Hepatocyte (in vitro differentiated cells): Measurements from ENCODE around the gene SYT9. TPM values are rescaled to one million over a fixed set of nuclear protein-coding genes. Genes with fewer than 3 reads are reported as not detected.

Experiments used
- DNase-seq: peaks from one replicate; pipeline ENCODE4 v3.0.0-alpha.2; 2016; ENCODE audit warnings: low spot score
- H2AFZ ChIP-seq: fragments of 200-600 bp; sonication (generic); 2 replicates; pipeline ENCODE4 v1.6.0; 2016; ENCODE audit warnings: antibody characterized with exemption, mild to moderate bottlenecking
- H3K27ac ChIP-seq: fragments of 200-600 bp; sonication (generic); 2 replicates; pipeline ENCODE4 v1.5.1; 2016; ENCODE audit warnings: mild to moderate bottlenecking
- H3K27me3 ChIP-seq: fragments of 200-600 bp; sonication (generic); 2 replicates; pipeline ENCODE4 v1.6.1; 2016
- H3K36me3 ChIP-seq: fragments of 200-600 bp; sonication (generic); replicated peaks from 2 replicates; pipeline ENCODE4 v1.5.1; 2016; ENCODE audit warnings: low read depth; ENCODE audit not compliant: insufficient read depth
- H3K4me1 ChIP-seq: fragments of 200-600 bp; sonication (generic); 2 replicates; pipeline ENCODE4 v1.5.1; 2016; ENCODE audit warnings: mild to moderate bottlenecking, moderate library complexity; ENCODE audit not compliant: insufficient read depth
- H3K4me2 ChIP-seq: fragments of 200-600 bp; sonication (generic); 2 replicates; pipeline ENCODE4 v1.6.0; 2016
- H3K4me3 ChIP-seq: fragments of 200-600 bp; sonication (generic); 2 replicates; pipeline ENCODE4 v1.5.1; 2016; ENCODE audit warnings: mild to moderate bottlenecking
- H3K79me2 ChIP-seq: fragments of 200-600 bp; sonication (generic); 2 replicates; pipeline ENCODE4 v1.6.0; 2017; ENCODE audit warnings: mild to moderate bottlenecking
- H3K9me2 ChIP-seq: fragments of 200-600 bp; sonication (generic); replicated peaks from 2 replicates; pipeline ENCODE4 v1.6.0; 2017; ENCODE audit warnings: mild to moderate bottlenecking; ENCODE audit not compliant: insufficient read depth
- H3K9me3 ChIP-seq: fragments of 200-600 bp; sonication (generic); 2 replicates; pipeline ENCODE4 v1.5.1; 2016; ENCODE audit warnings: low read depth, mild to moderate bottlenecking
- H4K20me1 ChIP-seq: fragments of 200-600 bp; sonication (generic); 2 replicates; pipeline ENCODE4 v1.6.0; 2016; ENCODE audit warnings: mild to moderate bottlenecking; ENCODE audit not compliant: insufficient read depth, poor library complexity, severe bottlenecking
- CTCF ChIP-seq: fragments of 200-600 bp; sonication (generic); IDR thresholded peaks from 2 replicates; pipeline ENCODE4 v1.5.1; 2016; ENCODE audit warnings: antibody characterized with exemption, mild to moderate bottlenecking; ENCODE audit not compliant: poor library complexity
- EZH2 ChIP-seq: fragments of 200-600 bp; sonication (generic); IDR thresholded peaks from 2 replicates; pipeline ENCODE4 v1.6.1; 2016; ENCODE audit warnings: antibody characterized with exemption, mild to moderate bottlenecking, borderline replicate concordance
- EZH2phosphoT487 ChIP-seq: fragments of 200-600 bp; sonication (generic); IDR thresholded peaks from one replicate; pipeline ENCODE4 v1.6.1; 2018; ENCODE audit warnings: antibody characterized with exemption, mild to moderate bottlenecking, low read depth, moderate library complexity; ENCODE audit not compliant: unreplicated experiment, severe bottlenecking
- WGBS: methylation state at CpG from one replicate; pipeline ENCODE4 v1.1.6; 2016; ENCODE audit warnings: low lambda C conversion rate; ENCODE audit errors: missing lambda C conversion rate; 5-methylcytosine and 5-hydroxymethylcytosine counted together
- polyA plus RNA-seq: library from polyadenylated mRNA; unstranded; fragments of >200 nt; fragmentation: Nextera tagmentation; extraction: Ambion mirVana; gene quantifications from 2 replicates; pipeline ENCODE4 v1.2.1, GENCODE V29; 2016
- total RNA-seq: library from RNA; depleted of rRNA; stranded (reverse); fragments of >200 nt; gene quantifications from 2 replicates; pipeline ENCODE4 v1.2.3, GENCODE V29; 2014

The SYT9 gene
- total and polyA plus RNA-seq, 2 experiments from 2014 or later: 0.22 to 1.3 TPM

DNA sequence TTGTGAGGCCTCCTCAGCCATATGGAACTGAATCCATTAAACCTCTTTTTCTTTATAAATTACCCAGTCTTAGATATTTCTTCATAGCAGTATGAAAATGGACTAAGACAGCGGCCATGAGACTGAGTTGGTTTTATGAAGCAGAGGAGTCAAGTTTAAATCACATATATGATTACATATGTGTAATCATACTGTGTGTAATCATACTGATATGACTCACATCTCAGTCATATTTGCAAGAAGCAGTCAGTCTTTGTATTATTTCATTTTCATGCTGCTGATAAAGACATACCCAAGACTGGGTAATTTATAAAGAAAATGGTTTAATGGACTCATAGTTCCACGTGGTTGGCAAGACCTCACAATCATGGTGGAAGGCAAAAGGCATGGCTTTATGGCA lies 89.8 kb downstream of the SYT9 start:
- Histone ChIP-seq H3K4me1 (no peaks in the 10 kb centered on the region), H3K36me3 (no peaks in the 10 kb centered on the region), H3K4me2 (no peak overlapping the region), H3K4me3 (no peak overlapping the region), H2AFZ (no peak overlapping the region), H3K9me2 (no peaks in the 10 kb centered on the region), H3K27me3 (no peaks in the 10 kb centered on the region), H3K79me2 (no peaks in the 10 kb centered on the region), H4K20me1 (no peaks in the 10 kb centered on the region), H3K9me3 (no peaks in the 10 kb centered on the region), H3K27ac (no peak overlapping the region)
- WGBS: 94% methylated on average over 2 of the region's 2 CpGs
- no peak for TF ChIP-seq EZH2
- no peak for DNase-seq

DNA sequence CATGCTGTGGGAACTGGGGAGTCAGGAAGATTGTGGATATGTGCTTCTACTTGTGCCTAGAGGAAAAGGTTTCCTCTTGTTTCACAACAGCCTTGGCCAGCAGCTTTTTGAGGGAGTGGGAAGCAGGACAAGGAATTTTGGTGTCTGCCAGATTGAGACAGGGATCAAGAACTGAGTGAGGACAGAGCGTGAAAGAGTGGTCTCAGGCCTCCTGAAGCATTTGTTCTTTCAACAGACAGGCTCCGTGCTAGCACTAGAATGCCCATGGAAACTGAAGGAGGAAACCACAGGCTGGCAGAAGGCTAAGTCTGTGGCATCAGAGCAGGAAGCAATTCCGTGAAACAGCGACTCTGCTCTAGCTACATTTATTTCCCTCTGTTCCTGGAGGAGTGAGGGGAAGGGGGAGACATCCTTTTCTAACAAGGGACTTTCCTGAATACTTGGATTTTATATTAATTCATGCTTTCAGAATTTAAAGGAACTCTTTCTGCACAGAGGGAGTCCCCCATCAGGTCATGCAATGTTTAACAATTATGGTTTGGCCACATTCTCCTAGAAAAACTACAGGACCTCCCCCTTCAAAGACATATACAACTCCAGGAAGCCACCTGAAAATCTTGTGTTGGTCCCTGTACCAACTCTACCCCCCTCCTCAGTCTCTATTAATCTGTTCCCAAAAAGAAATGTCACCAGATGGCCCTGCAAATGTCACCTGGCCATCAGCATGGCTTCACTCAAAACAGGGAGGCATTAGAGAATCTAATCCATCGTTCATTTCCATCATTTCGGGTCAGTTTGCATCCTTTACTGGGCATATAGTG lies 96.1 kb downstream of the SYT9 start:
- Histone ChIP-seq H3K36me3 (no peaks in the 10 kb centered on the region), H3K4me3 (no peak overlapping the region), H4K20me1 (no peaks in the 10 kb centered on the region), H3K4me2 (peak overlapping the region; percentile 52), H3K27ac (peak overlapping the region; percentile 74), H3K27me3 (no peaks in the 10 kb centered on the region), H2AFZ (no peak overlapping the region), H3K9me3 (no peaks in the 10 kb centered on the region), H3K4me1 (peaks cover 18% of the 10 kb centered on the region), H3K79me2 (no peaks in the 10 kb centered on the region), H3K9me2 (no peaks in the 10 kb centered on the region)
- TF ChIP-seq CTCF (no peak), EZH2 (no peak), EZH2phosphoT487 (no peak)
- WGBS: 59% methylated on average over 6 of the region's 6 CpGs
- no peak for DNase-seq

- TF ChIP-seq CTCF (no peak), EZH2 (no peak), EZH2phosphoT487 (no peak)
- peak; percentile 85 for DNase-seq
- Histone ChIP-seq H2AFZ (no peak overlapping the region), H3K79me2 (no peaks in the 10 kb centered on the region), H3K36me3 (no peaks in the 10 kb centered on the region), H4K20me1 (no peaks in the 10 kb centered on the region), H3K4me1 (peaks cover 18% of the 10 kb centered on the region), H3K4me3 (no peak overlapping the region), H3K27me3 (no peaks in the 10 kb centered on the region), H3K27ac (peak overlapping the region; percentile 74), H3K4me2 (peak overlapping the region; percentile 52), H3K9me3 (no peaks in the 10 kb centered on the region), H3K9me2 (no peaks in the 10 kb centered on the region)
- WGBS: 29% methylated on average over 8 of the region's 8 CpGs
Measured at GRCh38 chr11:7348432-7349304, 97.0 kb downstream of the SYT9 start.

DNA sequence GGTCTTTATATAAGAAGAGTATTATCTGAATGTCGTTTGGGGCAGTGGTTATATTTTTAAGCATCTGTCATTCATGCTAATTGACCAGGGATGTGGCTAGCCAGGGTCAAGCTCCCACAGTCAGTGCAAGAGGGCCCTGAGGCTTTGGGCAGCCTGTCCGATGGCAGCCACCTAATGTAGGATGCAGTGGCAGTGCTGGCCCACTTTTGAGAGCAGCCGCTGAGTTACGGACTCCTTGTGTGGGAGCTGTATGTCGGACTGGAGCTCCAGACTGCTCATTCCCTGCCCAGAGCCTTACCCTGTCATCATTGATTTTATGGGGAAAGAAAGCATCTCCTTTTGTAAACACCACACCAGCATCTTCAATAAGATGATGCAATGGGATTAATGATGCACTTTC lies 99.5 kb downstream of the SYT9 start:
- no peaks in the 10 kb centered on the region for H4K20me1 ChIP-seq
- no peak for TF ChIP-seq EZH2phosphoT487
- no peak for TF ChIP-seq CTCF
- TF ChIP-seq EZH2: no peak
- WGBS: 63% methylated on average over 5 of the region's 5 CpGs
- peaks cover 18% of the 10 kb centered on the region for H3K4me1 ChIP-seq
- no peak for DNase-seq
- H3K27ac ChIP-seq: no peak overlapping the region
- no peaks in the 10 kb centered on the region for H3K36me3 ChIP-seq
- no peak overlapping the region for H3K4me3 ChIP-seq
- H3K9me2 ChIP-seq: no peaks in the 10 kb centered on the region
- no peaks in the 10 kb centered on the region for H3K9me3 ChIP-seq
- no peaks in the 10 kb centered on the region for H3K79me2 ChIP-seq
- H2AFZ ChIP-seq: no peak overlapping the region
- no peak overlapping the region for H3K4me2 ChIP-seq
- H3K27me3 ChIP-seq: no peaks in the 10 kb centered on the region
